ENCODE data around the gene CGN. TPM values are rescaled to one million over a fixed set of nuclear protein-coding genes. Genes with fewer than 3 reads are reported as not detected.

Gene CGN
- total RNA-seq, 1 experiment from 2014 or later, result 20.3 TPM

- H3K27me3 ChIP-seq (ENCODE audit: control insufficient read depth, insufficient read depth, low read length), result no peaks in the 10 kb centered on the region
- peaks cover 14% of the 10 kb centered on the region for H3K36me3 ChIP-seq (replicated peaks; ENCODE audit: control insufficient read depth, insufficient read depth, low read length)
- no peak for DNase-seq
- H3K4me3 ChIP-seq (ENCODE audit: insufficient read depth, low read depth, low read length), result no peak overlapping the region
Observed at GRCh38 chr1:151524736-151525135, 13.5 kb downstream of the CGN start.

GRCh38 chr1:151526735-151527525, 15.7 kb downstream of the CGN start:
- Histone ChIP-seq H3K36me3 (replicated peaks; ENCODE audit: control insufficient read depth, insufficient read depth, low read length) (peaks cover 22% of the 10 kb centered on the region), H3K27me3 (ENCODE audit: control insufficient read depth, insufficient read depth, low read length) (no peaks in the 10 kb centered on the region), H3K4me3 (ENCODE audit: insufficient read depth, low read depth, low read length) (no peak overlapping the region)
- peak; percentile 62 for DNase-seq

GRCh38 chr1:151529211-151529702, 18.1 kb downstream of the CGN start:
- H3K4me3 ChIP-seq (ENCODE audit: insufficient read depth, low read depth, low read length), result no peak overlapping the region

GRCh38 chr1:151529781-151530180, 18.6 kb downstream of the CGN start:
- H3K27me3 ChIP-seq (ENCODE audit: control insufficient read depth, insufficient read depth, low read length), result no peaks in the 10 kb centered on the region
- H3K36me3 ChIP-seq (replicated peaks; ENCODE audit: control insufficient read depth, insufficient read depth, low read length), result peaks cover 16% of the 10 kb centered on the region
- no peak overlapping the region for H3K4me3 ChIP-seq (ENCODE audit: insufficient read depth, low read depth, low read length)
- no peak for DNase-seq

More at GRCh38 chr1:151529211-151529702, 18.1 kb downstream of the CGN start:
- DNase-seq, result no peak
- Histone ChIP-seq H3K27me3 (ENCODE audit: control insufficient read depth, insufficient read depth, low read length) (no peaks in the 10 kb centered on the region), H3K36me3 (replicated peaks; ENCODE audit: control insufficient read depth, insufficient read depth, low read length) (peaks cover 18% of the 10 kb centered on the region)

- DNase-seq, result no peak
- Histone ChIP-seq H3K4me3 (ENCODE audit: insufficient read depth, low read depth, low read length) (no peak overlapping the region), H3K36me3 (replicated peaks; ENCODE audit: control insufficient read depth, insufficient read depth, low read length) (peaks cover 16% of the 10 kb centered on the region), H3K27me3 (ENCODE audit: control insufficient read depth, insufficient read depth, low read length) (no peaks in the 10 kb centered on the region)
Observed at GRCh38 chr1:151530461-151530860, 19.3 kb downstream of the CGN start.

- H3K36me3 ChIP-seq (replicated peaks; ENCODE audit: control insufficient read depth, insufficient read depth, low read length), result peaks cover 25% of the 10 kb centered on the region
- no peak for DNase-seq
Observed at GRCh38 chr1:151533870-151534269, 22.7 kb downstream of the CGN start.

GRCh38 chr1:151534662-151535278, 23.6 kb downstream of the CGN start:
- H3K4me3 ChIP-seq (ENCODE audit: insufficient read depth, low read depth, low read length), result no peak overlapping the region
- H3K36me3 ChIP-seq (replicated peaks; ENCODE audit: control insufficient read depth, insufficient read depth, low read length), result peaks cover 23% of the 10 kb centered on the region
- peak; percentile 86 for DNase-seq
- no peaks in the 10 kb centered on the region for H3K27me3 ChIP-seq (ENCODE audit: control insufficient read depth, insufficient read depth, low read length)

More at GRCh38 chr1:151533870-151534269, 22.7 kb downstream of the CGN start:
- H3K4me3 ChIP-seq (ENCODE audit: insufficient read depth, low read depth, low read length), result no peak overlapping the region
- H3K27me3 ChIP-seq (ENCODE audit: control insufficient read depth, insufficient read depth, low read length), result no peaks in the 10 kb centered on the region

GRCh38 chr1:151535326-151536271, 24.4 kb downstream of the CGN start:
- Histone ChIP-seq H3K4me3 (ENCODE audit: insufficient read depth, low read depth, low read length) (no peak overlapping the region), H3K36me3 (replicated peaks; ENCODE audit: control insufficient read depth, insufficient read depth, low read length) (peaks cover 18% of the 10 kb centered on the region), H3K27me3 (ENCODE audit: control insufficient read depth, insufficient read depth, low read length) (no peaks in the 10 kb centered on the region)
- DNase-seq, result no peak

- no peak for DNase-seq
- H3K4me3 ChIP-seq (ENCODE audit: insufficient read depth, low read depth, low read length), result no peak overlapping the region
- peaks cover 15% of the 10 kb centered on the region for H3K36me3 ChIP-seq (replicated peaks; ENCODE audit: control insufficient read depth, insufficient read depth, low read length)
- H3K27me3 ChIP-seq (ENCODE audit: control insufficient read depth, insufficient read depth, low read length), result no peaks in the 10 kb centered on the region; the same call in 1 of the 2 replicates
Observed at GRCh38 chr1:151536499-151536898, 25.3 kb downstream of the CGN start.

GRCh38 chr1:151537112-151537511, 25.9 kb downstream of the CGN start:
- H3K4me3 ChIP-seq (ENCODE audit: insufficient read depth, low read depth, low read length), result no peak overlapping the region
- H3K27me3 ChIP-seq (ENCODE audit: control insufficient read depth, insufficient read depth, low read length), result no peaks in the 10 kb centered on the region; the same call in 1 of the 2 replicates
- peaks cover 15% of the 10 kb centered on the region for H3K36me3 ChIP-seq (replicated peaks; ENCODE audit: control insufficient read depth, insufficient read depth, low read length)
- no peak for DNase-seq

GRCh38 chr1:151539321-151540020, 28.3 kb downstream of the CGN start:
- Histone ChIP-seq H3K27me3 (ENCODE audit: control insufficient read depth, insufficient read depth, low read length) (no peaks in the 10 kb centered on the region; the same call in 1 of the 2 replicates), H3K4me3 (ENCODE audit: insufficient read depth, low read depth, low read length) (peak overlapping the region; percentile 99), H3K36me3 (replicated peaks; ENCODE audit: control insufficient read depth, insufficient read depth, low read length) (peaks cover 15% of the 10 kb centered on the region)
- peak; percentile 71 for DNase-seq

GRCh38 chr1:151540021-151540981, 29.1 kb downstream of the CGN start, which contains the start of gene TUFT1:
Gene TUFT1, plus strand, starts transcription at chr1:151540309. Its CDS starts 58 bp downstream, at chr1:151540367.
- H3K4me3 ChIP-seq (ENCODE audit: insufficient read depth, low read depth, low read length), result peak within 1 kb of the TSS; percentile 99
- peak; percentile 93 for DNase-seq
- H3K36me3 ChIP-seq (replicated peaks; ENCODE audit: control insufficient read depth, insufficient read depth, low read length), result peaks cover 15% of the 10 kb centered on the region
- no peaks in the 10 kb centered on the region; the same call in 1 of the 2 replicates for H3K27me3 ChIP-seq (ENCODE audit: control insufficient read depth, insufficient read depth, low read length)

- DNase-seq, result peak; percentile 75
- Histone ChIP-seq H3K4me3 (ENCODE audit: insufficient read depth, low read depth, low read length) (peak overlapping the region; percentile 99), H3K36me3 (replicated peaks; ENCODE audit: control insufficient read depth, insufficient read depth, low read length) (peaks cover 9% of the 10 kb centered on the region)
Observed at GRCh38 chr1:151540982-151541377, 29.8 kb downstream of the CGN start.

More at GRCh38 chr1:151540982-151541377, 29.8 kb downstream of the CGN start:
- no peaks in the 10 kb centered on the region; the same call in 1 of the 2 replicates for H3K27me3 ChIP-seq (ENCODE audit: control insufficient read depth, insufficient read depth, low read length)
